ENCODE results near the gene ERC2. TPM values are rescaled to one million over a fixed set of nuclear protein-coding genes. Genes with fewer than 3 reads are reported as not detected.

ERC2 gene
- total and polyA plus RNA-seq, 2 donors (not counting 1 experiment from before 2014, with no cell fraction given): 0.14 to 0.17 TPM

- no peaks in the 10 kb centered on the region for H3K79me2 ChIP-seq (ENCODE audit: control insufficient read depth, insufficient read depth, low read length)
- TF ChIP-seq, protein P1, sequence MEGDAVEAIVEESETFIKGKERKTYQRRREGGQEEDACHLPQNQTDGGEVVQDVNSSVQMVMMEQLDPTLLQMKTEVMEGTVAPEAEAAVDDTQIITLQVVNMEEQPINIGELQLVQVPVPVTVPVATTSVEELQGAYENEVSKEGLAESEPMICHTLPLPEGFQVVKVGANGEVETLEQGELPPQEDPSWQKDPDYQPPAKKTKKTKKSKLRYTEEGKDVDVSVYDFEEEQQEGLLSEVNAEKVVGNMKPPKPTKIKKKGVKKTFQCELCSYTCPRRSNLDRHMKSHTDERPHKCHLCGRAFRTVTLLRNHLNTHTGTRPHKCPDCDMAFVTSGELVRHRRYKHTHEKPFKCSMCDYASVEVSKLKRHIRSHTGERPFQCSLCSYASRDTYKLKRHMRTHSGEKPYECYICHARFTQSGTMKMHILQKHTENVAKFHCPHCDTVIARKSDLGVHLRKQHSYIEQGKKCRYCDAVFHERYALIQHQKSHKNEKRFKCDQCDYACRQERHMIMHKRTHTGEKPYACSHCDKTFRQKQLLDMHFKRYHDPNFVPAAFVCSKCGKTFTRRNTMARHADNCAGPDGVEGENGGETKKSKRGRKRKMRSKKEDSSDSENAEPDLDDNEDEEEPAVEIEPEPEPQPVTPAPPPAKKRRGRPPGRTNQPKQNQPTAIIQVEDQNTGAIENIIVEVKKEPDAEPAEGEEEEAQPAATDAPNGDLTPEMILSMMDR (conservative IDR thresholded peaks at IDR 0.05 in 1 of 2, IDR thresholded peaks at IDR 0.05 in 1 of 2; ENCODE audit: low read depth in 1 of 2, low read length in 2 of 2): no peak
- TF ChIP-seq EZH2 (IDR thresholded peaks at IDR 0.05; ENCODE audit: low read length, missing control alignments): no peak
- no peak overlapping the region for H2AFZ ChIP-seq (ENCODE audit: low read length)
Measured at GRCh38 chr3:56118968-56119367, 349.3 kb downstream of the ERC2 start.

DNA sequence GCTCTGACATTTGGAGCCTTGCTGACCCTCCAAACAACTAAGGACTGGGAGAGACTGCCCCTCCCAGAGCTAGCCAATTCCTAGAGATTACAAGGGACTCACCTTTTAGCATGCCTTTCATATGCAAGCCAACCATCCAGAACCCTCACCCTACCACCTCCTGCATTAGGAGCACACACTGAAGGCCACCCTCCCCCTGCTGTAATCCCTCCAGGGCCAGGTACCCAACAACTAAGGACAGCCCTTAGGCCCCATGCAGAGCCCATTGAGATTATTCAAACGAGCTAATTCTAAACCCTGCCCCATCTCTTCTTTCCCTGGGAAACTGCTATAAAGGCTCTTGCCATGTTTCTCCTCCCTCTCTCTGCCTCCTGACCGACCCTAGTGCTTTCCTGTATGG is 352.6 kb downstream of the ERC2 start:
- Histone ChIP-seq H3K4me2 (ENCODE audit: extremely low read depth, insufficient read depth, low read length) (no peak overlapping the region), H3K4me3 (replicated peaks in 1 of 4; ENCODE audit: control extremely low read depth in 1 of 4, insufficient read depth in 1 of 4, low read depth in 3 of 4, low read length in 4 of 4) (no peak overlapping the region), H3K36me3 (ENCODE audit: control insufficient read depth, insufficient read depth, low read length) (no peaks in the 10 kb centered on the region), H3K9me3 (ENCODE audit: control insufficient read depth, insufficient read depth, low read depth, low read length) (no peaks in the 10 kb centered on the region), H2AFZ (ENCODE audit: low read length) (no peak overlapping the region), H3K79me2 (ENCODE audit: control insufficient read depth, insufficient read depth, low read length) (no peaks in the 10 kb centered on the region), H3K27me3 (ENCODE audit: control insufficient read depth, insufficient read depth, low read length) (no peaks in the 10 kb centered on the region), H4K20me1 (ENCODE audit: control insufficient read depth, extremely low read depth, insufficient read depth, low read length) (no peaks in the 10 kb centered on the region), H3K4me1 (ENCODE audit: control insufficient read depth, extremely low read depth, insufficient read depth, low read length) (peaks cover 5% of the 10 kb centered on the region), H3K9ac (ENCODE audit: insufficient read depth, low read length) (no peak overlapping the region), H3K27ac (ENCODE audit: insufficient read depth, low read length) (no peak overlapping the region)
- TF ChIP-seq, protein P1 (conservative IDR thresholded peaks at IDR 0.05 in 1 of 2, IDR thresholded peaks at IDR 0.05 in 1 of 2; ENCODE audit: low read depth in 1 of 2, low read length in 2 of 2): no peak
- TF ChIP-seq EZH2 (IDR thresholded peaks at IDR 0.05; ENCODE audit: low read length, missing control alignments): no peak
- DNase-seq (ENCODE audit: low read depth in 2 of 2): no peak

More at GRCh38 chr3:56118968-56119367, 349.3 kb downstream of the ERC2 start:
- H3K27ac ChIP-seq (ENCODE audit: insufficient read depth, low read length): no peak overlapping the region
- H3K4me3 ChIP-seq (replicated peaks in 1 of 4; ENCODE audit: control extremely low read depth in 1 of 4, insufficient read depth in 1 of 4, low read depth in 3 of 4, low read length in 4 of 4): no peak overlapping the region
- no peak for DNase-seq (ENCODE audit: low read depth in 2 of 2)
- no peaks in the 10 kb centered on the region for H3K36me3 ChIP-seq (ENCODE audit: control insufficient read depth, insufficient read depth, low read length)
- peaks cover 5% of the 10 kb centered on the region for H3K4me1 ChIP-seq (ENCODE audit: control insufficient read depth, extremely low read depth, insufficient read depth, low read length)
- no peak overlapping the region for H3K4me2 ChIP-seq (ENCODE audit: extremely low read depth, insufficient read depth, low read length)
- H3K27me3 ChIP-seq (ENCODE audit: control insufficient read depth, insufficient read depth, low read length): no peaks in the 10 kb centered on the region
- H3K9ac ChIP-seq (ENCODE audit: insufficient read depth, low read length): no peak overlapping the region
- H3K9me3 ChIP-seq (ENCODE audit: control insufficient read depth, insufficient read depth, low read depth, low read length): no peaks in the 10 kb centered on the region
- H4K20me1 ChIP-seq (ENCODE audit: control insufficient read depth, extremely low read depth, insufficient read depth, low read length): no peaks in the 10 kb centered on the region

DNA sequence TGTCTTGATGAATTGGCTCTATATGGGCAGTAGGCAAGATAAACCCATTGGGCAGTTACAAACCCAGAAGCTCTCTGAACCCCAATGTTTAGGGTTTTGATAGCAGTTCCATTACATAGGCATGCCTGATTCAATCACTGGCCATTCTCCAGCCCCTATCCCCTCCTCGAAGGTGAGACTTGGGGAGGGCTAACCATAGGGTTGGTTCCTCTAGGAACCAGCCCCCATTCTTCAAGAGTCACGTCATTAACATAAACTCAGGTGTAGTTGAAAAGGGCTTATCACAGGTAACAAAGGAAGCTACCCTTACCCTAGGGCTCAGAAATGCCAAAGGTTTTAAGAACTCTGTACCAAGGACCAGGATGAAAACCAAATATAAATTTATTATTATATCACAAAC is 353.1 kb downstream of the ERC2 start:
- Histone ChIP-seq H2AFZ (ENCODE audit: low read length) (no peak overlapping the region), H4K20me1 (ENCODE audit: control insufficient read depth, extremely low read depth, insufficient read depth, low read length) (no peaks in the 10 kb centered on the region), H3K9ac (ENCODE audit: insufficient read depth, low read length) (no peak overlapping the region), H3K27ac (ENCODE audit: insufficient read depth, low read length) (no peak overlapping the region), H3K27me3 (ENCODE audit: control insufficient read depth, insufficient read depth, low read length) (no peaks in the 10 kb centered on the region), H3K9me3 (ENCODE audit: control insufficient read depth, insufficient read depth, low read depth, low read length) (no peaks in the 10 kb centered on the region), H3K79me2 (ENCODE audit: control insufficient read depth, insufficient read depth, low read length) (no peaks in the 10 kb centered on the region), H3K36me3 (ENCODE audit: control insufficient read depth, insufficient read depth, low read length) (no peaks in the 10 kb centered on the region), H3K4me1 (ENCODE audit: control insufficient read depth, extremely low read depth, insufficient read depth, low read length) (peaks cover 5% of the 10 kb centered on the region), H3K4me2 (ENCODE audit: extremely low read depth, insufficient read depth, low read length) (no peak overlapping the region), H3K4me3 (replicated peaks in 1 of 4; ENCODE audit: control extremely low read depth in 1 of 4, insufficient read depth in 1 of 4, low read depth in 3 of 4, low read length in 4 of 4) (no peak overlapping the region)
- no peak for DNase-seq (ENCODE audit: low read depth in 2 of 2)
- TF ChIP-seq, protein P1 (conservative IDR thresholded peaks at IDR 0.05 in 1 of 2, IDR thresholded peaks at IDR 0.05 in 1 of 2; ENCODE audit: low read depth in 1 of 2, low read length in 2 of 2): no peak
- TF ChIP-seq EZH2 (IDR thresholded peaks at IDR 0.05; ENCODE audit: low read length, missing control alignments): no peak

Data from fibroblast of lung (primary cell).